ENCODE measurements around the gene C20orf204.
"Not testable (repeated sequence)": the region's sequence is repeated elsewhere in the genome, so short reads cannot be mapped to it uniquely, and the experiment has no call there.

The C20orf204 gene

DNA sequence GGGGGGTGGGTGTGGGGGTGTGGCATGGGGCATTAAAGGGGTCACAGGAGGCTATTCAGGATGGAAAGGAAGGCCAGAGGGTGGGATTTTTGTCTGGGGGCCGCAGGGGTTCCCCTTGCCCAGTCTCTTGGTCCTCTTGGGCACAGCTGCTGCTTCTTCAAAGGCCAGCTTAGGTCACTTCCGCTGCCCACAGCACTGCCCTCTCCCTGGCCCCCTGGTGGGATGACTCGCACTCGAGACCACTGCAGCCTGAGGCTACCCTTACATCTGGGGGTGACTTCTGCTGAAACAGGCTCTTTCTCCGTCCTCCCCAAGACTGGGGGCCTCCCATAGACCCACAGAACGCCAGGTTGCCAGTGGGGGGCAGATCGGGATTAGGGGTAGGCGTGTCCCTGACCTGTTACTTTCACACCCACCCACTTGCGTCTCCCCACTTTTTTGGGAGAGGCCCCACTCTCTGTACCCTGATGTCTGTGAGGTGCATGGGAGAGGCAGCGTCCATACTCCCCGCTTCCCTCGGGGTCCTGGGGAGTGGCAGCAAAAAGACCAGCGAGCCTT, 46.9 kb downstream of the C20orf204 start:
- DNase-seq (ENCODE audit: low spot score) = no peak
- no peak overlapping the region for H3K27ac ChIP-seq
- ChIA-PET CTCF (interaction anchor here (0.5 to 6.6 kb wide), 18 partner anchors 9 to 1215 kb away, joined by 3 to 59 read pairs (median 4); partner anchors contain the start of gene NPBWR2), POLR2A (ENCODE audit: low non-redundant PET) (no interaction called here)
- TF ChIP-seq, protein P1, sequence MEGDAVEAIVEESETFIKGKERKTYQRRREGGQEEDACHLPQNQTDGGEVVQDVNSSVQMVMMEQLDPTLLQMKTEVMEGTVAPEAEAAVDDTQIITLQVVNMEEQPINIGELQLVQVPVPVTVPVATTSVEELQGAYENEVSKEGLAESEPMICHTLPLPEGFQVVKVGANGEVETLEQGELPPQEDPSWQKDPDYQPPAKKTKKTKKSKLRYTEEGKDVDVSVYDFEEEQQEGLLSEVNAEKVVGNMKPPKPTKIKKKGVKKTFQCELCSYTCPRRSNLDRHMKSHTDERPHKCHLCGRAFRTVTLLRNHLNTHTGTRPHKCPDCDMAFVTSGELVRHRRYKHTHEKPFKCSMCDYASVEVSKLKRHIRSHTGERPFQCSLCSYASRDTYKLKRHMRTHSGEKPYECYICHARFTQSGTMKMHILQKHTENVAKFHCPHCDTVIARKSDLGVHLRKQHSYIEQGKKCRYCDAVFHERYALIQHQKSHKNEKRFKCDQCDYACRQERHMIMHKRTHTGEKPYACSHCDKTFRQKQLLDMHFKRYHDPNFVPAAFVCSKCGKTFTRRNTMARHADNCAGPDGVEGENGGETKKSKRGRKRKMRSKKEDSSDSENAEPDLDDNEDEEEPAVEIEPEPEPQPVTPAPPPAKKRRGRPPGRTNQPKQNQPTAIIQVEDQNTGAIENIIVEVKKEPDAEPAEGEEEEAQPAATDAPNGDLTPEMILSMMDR (conservative IDR thresholded peaks at IDR 0.05; ENCODE audit: low read depth) = no peak

DNA sequence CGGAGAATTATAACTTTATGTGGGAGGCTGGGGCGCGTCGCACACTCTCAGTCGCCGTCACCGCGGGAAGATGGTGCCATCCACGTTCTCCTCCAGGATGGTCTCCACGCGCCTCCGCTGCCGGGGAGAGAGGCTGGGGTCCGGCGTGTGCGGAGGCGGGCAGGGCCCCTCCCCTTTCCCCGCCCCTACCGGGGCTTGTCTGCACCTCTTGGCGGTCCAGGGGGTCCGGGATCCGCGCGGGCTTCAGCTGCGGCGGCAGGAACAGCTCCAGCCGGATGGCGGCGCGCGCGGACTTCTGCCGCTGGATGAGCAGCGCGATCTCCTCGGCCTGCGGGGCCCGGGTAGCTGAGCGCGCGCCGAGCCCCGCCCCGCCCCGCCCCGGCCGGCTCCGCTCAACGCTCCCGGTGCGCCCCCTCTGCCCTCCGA, 47.4 kb downstream of the C20orf204 start:
- H3K27ac ChIP-seq = no peak overlapping the region
- DNase-seq (ENCODE audit: low spot score) = peak; percentile 84
- ChIA-PET POLR2A (ENCODE audit: low non-redundant PET) (no interaction called here), CTCF (interaction anchor here (0.5 to 6.6 kb wide), 26 partner anchors 10 to 1216 kb away, joined by 3 to 59 read pairs (median 4); partner anchors contain the start of gene NPBWR2)
- TF ChIP-seq, protein P1 (conservative IDR thresholded peaks at IDR 0.05; ENCODE audit: low read depth) = peak; percentile 98

DNA sequence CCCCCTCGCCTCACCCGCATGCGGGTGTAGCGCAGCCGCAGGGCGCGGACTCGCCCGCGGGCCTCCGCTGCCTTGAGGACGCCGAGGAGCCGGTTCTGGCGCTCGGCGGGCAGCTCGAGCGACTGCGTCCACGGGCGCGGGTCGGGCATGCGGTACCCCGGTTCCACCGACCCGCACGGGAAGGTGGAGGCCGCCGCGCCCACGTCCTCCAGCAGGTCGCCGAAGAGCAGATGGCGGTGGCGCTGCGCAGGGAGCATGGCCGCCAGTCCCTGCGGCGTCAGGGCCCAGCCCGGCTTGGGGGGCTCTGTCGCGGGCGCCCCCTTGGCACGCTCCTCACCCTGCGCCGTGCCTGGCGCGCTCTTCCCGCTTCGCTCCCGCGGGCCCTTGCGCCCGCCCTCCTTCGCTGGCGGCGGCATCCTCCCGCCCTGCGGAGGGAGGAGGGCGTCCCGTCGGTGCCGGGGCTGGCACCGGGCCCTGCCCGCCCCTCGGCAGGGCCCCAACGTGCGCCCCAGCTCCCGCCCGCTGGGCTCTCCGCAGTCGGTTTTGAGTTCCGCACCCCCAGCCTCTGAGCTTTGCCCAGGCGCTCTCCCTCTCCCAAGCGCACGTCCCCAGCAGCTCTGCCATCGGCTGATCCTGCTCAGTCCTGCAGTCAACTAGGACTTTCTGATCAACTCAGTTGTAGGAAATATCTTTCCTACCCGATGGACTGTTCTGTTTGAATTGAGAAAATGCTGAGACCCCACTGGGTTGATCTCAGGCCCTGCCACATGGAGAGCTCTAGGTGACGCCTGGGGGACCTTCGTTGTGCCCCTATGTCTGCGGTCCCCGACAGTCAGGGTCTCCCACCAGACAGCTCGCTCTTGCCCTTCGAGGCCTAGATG, 48.1 kb downstream of the C20orf204 start, which contains the start of gene LKAAEAR1:
LKAAEAR1 (minus strand) TSS at position 595 of the 881 bp plus-strand sequence; CDS start at position 416, 179 bp downstream.
- CTCF ChIA-PET = interaction anchor here (0.5 to 6.6 kb wide), 25 partner anchors 9 to 328 kb away, joined by 3 to 59 read pairs (median 4); partner anchors contain the start of gene NPBWR2
- H3K27ac ChIP-seq = no peak within 1 kb of the TSS
- no peak for DNase-seq (ENCODE audit: low spot score)
- TF ChIP-seq, protein P1 (conservative IDR thresholded peaks at IDR 0.05; ENCODE audit: low read depth) = peak; percentile 74
- POLR2A ChIA-PET (ENCODE audit: low non-redundant PET) = no interaction called here

DNA sequence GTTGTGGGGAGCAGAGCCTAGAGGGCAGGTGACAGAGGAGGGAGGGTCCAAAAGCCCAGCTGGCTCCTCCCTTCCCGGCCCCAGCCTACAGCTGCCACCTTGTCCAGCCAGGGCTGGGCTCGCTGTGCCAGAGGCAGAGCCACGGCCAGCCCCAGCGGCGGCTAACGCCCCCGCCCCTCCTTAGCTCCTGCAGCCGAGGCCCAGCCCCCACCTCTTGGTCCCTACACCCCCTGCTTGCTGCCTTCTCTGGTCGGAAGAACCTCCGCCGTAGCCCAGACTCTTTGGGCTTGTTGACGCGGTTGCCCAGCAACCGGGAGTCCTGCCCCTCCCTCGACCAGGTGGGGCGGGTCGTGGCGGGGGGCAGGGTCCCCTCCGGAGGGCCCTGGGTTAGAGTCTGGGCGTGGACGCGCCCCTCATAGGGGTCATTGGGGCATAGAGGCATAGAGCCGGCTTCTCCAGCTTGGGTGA, 48.7 kb downstream of the C20orf204 start:
- TF ChIP-seq, protein P1 (conservative IDR thresholded peaks at IDR 0.05; ENCODE audit: low read depth) = no peak
- CTCF ChIA-PET = interaction anchor here (0.6 to 6.6 kb wide), 9 partner anchors 8 to 175 kb away, joined by 3 to 59 read pairs (median 5); no protein-coding TSS in a partner anchor
- no peak for DNase-seq (ENCODE audit: low spot score)
- H3K27ac ChIP-seq = no peak overlapping the region
- POLR2A ChIA-PET (ENCODE audit: low non-redundant PET) = no interaction called here

DNA sequence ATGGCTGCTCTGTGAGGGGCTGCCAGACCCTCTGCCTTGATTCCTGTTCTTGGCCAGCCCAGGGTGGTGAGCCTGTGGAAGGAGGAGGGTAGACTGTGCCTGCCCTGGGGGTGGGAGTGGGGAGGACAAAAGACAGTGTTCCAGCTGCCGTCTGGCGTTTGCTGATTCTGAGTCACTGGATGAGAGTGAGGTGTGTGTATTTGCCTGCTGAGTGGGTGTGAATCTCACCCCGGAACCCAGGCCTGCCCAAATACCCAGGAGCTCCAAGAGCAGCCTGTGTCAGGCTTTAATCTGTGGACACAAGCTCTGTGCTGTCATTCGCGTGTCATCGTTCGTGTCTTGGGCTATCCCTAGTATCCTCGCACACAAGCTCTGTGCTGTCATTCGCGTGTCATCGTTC, 50.8 kb downstream of the C20orf204 start:
- ChIA-PET POLR2A (ENCODE audit: low non-redundant PET) (interaction anchor here (0.6 kb wide), 1 partner anchor 35 kb away, joined by 4 read pairs; no protein-coding TSS in a partner anchor), CTCF (interaction anchor here (0.6 to 1.2 kb wide), 4 partner anchors 11 to 292 kb away, joined by 3 to 8 read pairs (median 4); no protein-coding TSS in a partner anchor)
- H3K27ac ChIP-seq = no peak overlapping the region
- TF ChIP-seq, protein P1 (conservative IDR thresholded peaks at IDR 0.05; ENCODE audit: low read depth) = no peak
- peak; percentile 66 for DNase-seq (ENCODE audit: low spot score)

DNA sequence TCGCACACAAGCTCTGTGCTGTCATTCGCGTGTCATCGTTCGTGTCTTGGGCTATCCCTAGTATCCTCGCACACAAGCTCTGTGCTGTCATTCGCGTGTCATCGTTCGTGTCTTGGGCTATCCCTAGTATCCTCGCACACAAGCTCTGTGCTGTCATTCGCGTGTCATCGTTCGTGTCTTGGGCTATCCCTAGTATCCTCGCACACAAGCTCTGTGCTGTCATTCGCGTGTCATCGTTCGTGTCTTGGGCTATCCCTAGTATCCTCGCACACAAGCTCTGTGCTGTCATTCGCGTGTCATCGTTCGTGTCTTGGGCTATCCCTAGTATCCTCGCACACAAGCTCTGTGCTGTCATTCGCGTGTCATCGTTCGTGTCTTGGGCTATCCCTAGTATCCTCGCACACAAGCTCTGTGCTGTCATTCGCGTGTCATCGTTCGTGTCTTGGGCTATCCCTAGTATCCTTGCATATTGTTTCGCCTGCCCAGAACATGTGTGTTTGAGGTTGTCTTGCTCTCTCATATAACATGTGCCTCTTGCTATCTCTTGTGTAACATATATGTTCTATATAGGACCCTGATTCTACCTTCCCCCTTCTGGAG, 51.3 kb downstream of the C20orf204 start:
- CTCF ChIA-PET = interaction anchor here (0.6 to 1.2 kb wide), 4 partner anchors 12 to 292 kb away, joined by 3 to 8 read pairs (median 4); no protein-coding TSS in a partner anchor
- DNase-seq (ENCODE audit: low spot score); POLR2A ChIA-PET (ENCODE audit: low non-redundant PET); H3K27ac ChIP-seq: not testable (repeated sequence)

DNA sequence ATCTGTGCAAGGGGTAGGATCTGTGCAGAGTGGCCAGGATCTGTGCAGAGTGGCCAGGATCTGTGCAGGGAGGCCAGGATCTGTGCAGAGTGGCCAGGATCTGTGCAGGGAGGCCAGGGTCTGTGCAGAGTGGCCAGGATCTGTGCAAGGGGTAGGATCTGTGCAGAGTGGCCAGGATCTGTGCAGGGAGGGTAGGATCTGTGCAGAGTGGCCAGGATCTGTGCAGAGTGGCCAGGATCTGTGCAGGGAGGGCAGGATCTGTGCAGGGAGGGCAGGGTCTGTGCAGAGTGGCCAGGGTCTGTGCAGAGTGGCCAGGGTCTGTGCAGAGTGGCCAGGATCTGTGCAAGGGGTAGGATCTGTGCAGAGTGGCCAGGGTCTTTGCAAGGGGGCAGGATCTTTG, 52.6 kb downstream of the C20orf204 start:
- CTCF ChIA-PET = interaction anchor here (0.6 kb wide), 1 partner anchor 8 kb away, joined by 3 read pairs; no protein-coding TSS in a partner anchor
- H3K27ac ChIP-seq; DNase-seq (ENCODE audit: low spot score); POLR2A ChIA-PET (ENCODE audit: low non-redundant PET): not testable (repeated sequence)

All from RWPE1 (cell line).